Activated CD4-positive, alpha-beta T cell treated with anti-CD3 and anti-CD28 coated beads for 36 hours (primary cell): Measurements from ENCODE around the gene KCTD10. TPM values are rescaled to one million over a fixed set of nuclear protein-coding genes. Genes with fewer than 3 reads are reported as not detected.
"Not testable (repeated sequence)": the region's sequence is repeated elsewhere in the genome, so short reads cannot be mapped to it uniquely, and the experiment has no call there.

Experiments used
- ATAC-seq: fragments of 200-7000 bp; cut with Tn5 transposase; one replicate; pipeline ENCODE4 v1.10.0; 2021; ENCODE audit warnings: mild to moderate bottlenecking, moderate library complexity
- CTCF ChIA-PET: fragments of 350-600 bp; sonication (Branson Sonifier 250); formaldehyde crosslinking; loops from one replicate; lab custom pipeline; 2021; ENCODE audit warnings: antibody characterized with exemption; lab: Charles Lee
- POLR2A ChIA-PET: fragments of 350-600 bp; sonication (Branson Sonifier 250); formaldehyde crosslinking; loops from one replicate; lab custom pipeline; 2021; ENCODE audit warnings: antibody characterized with exemption, inconsistent platforms; lab: Charles Lee
- DNase-seq: peaks from one replicate; pipeline ENCODE4 v3.0.0-alpha.2; 2020
- H3K27ac Mint-ChIP-seq: one replicate; pipeline ENCODE4 v1.8.0; 2021; ENCODE audit warnings: mixed read lengths
- H3K27me3 Mint-ChIP-seq: one replicate; pipeline ENCODE4 v1.8.0; 2021; ENCODE audit warnings: mixed read lengths
- H3K36me3 Mint-ChIP-seq: one replicate; pipeline ENCODE4 v1.8.0; 2021; ENCODE audit warnings: low read depth, mixed read lengths
- H3K4me1 Mint-ChIP-seq: one replicate; pipeline ENCODE4 v1.8.0; 2021; ENCODE audit warnings: mixed read lengths
- H3K4me3 Mint-ChIP-seq: one replicate; pipeline ENCODE4 v1.8.0; 2021; ENCODE audit warnings: mild to moderate bottlenecking, moderate library complexity, mixed read lengths
- H3K9me3 Mint-ChIP-seq: one replicate; pipeline ENCODE4 v1.8.0; 2021; ENCODE audit warnings: low read depth, mixed read lengths
- intact Hi-C, 2 experiments: fragments of 100-400 bp; cut with DNase I in 1 of 2; cut with micrococcal nuclease in 1 of 2; formaldehyde crosslinking; loops; one replicate each; pipeline versions ENCODE4 v1.14.2 to v1.15.1; 2022 to 2024; cut with DNase I, micrococcal nuclease
- total RNA-seq, 2 experiments: library from RNA; stranded (reverse); gene quantifications; one replicate each; pipeline ENCODE4 v1.2.3, GENCODE V29; 2021

Gene KCTD10
- total RNA-seq, 2 experiments from 2014 or later = 42.0 to 46.3 TPM

DNA sequence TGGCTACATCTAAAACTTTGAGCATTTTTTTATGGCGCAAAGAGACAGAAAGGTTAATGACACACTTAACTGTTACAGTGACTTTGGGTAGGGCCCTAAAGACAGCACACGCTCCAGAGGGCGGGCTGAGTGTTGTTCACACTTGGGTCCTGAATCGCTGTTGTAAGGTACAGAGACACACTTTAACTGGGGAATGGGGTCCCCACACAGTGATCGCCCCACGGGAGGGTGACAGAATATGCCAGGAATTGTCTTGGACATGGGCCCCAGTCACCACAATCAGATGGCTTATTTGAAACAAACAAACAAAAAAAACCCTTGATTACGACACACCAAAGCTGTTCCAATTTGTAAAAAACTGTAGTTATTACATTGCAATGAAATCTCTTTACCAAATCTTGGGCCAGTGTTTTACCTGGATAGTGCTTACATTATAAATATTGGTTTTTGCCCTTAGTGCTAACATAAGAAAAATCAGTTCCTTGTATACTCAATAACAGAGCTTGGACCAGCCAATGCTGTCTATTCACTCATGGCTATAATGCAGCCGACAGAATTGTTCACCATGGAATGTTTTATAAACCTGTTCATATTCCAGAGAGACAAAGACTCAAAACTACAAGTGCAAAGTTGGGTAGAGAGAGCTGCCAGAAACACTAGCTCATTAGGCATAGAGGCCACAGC lies 28.3 kb downstream of the KCTD10 start:
- H3K36me3 Mint-ChIP-seq = peaks cover 18% of the 10 kb centered on the region
- no peaks in the 10 kb centered on the region for H3K4me1 Mint-ChIP-seq
- no peak for ATAC-seq
- ChIA-PET CTCF (interaction anchor here (0.6 to 1.2 kb wide), 3 partner anchors 14 to 870 kb away, joined by 3 read pairs; no protein-coding TSS in a partner anchor), POLR2A (no interaction called here)
- intact Hi-C loops = no loop called here
- H3K4me3 Mint-ChIP-seq = no peak overlapping the region
- H3K27ac Mint-ChIP-seq = no peak overlapping the region
- no peaks in the 10 kb centered on the region for H3K9me3 Mint-ChIP-seq
- H3K27me3 Mint-ChIP-seq = no peaks in the 10 kb centered on the region
- DNase-seq = no peak

DNA sequence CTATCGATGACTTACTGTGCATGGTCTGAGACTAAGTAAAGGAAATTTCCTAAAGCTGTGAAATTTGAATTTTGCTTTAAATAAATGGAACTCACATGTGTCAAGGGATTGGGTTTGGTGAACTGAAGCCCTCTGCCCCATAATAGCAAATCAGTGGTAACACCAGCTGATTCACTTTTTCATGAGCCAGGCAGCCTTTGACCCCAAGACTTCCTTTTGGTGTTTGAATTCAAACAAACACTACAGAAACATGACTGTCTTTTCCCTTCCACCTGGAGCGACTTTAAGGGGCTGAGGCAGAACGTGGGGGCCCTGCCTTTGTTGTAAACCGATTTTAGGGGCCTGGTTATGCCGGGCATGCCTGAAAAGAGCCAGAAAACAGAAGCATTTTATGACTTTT lies 28.8 kb downstream of the KCTD10 start:
- intact Hi-C loops = no loop called here
- ATAC-seq = no peak
- H3K27me3 Mint-ChIP-seq = no peaks in the 10 kb centered on the region
- H3K27ac Mint-ChIP-seq = no peak overlapping the region
- CTCF ChIA-PET = interaction anchor here (0.8 to 1.2 kb wide), 2 partner anchors 15 kb away, joined by 3 to 6 read pairs; no protein-coding TSS in a partner anchor
- no peaks in the 10 kb centered on the region for H3K9me3 Mint-ChIP-seq
- no peak overlapping the region for H3K4me3 Mint-ChIP-seq
- POLR2A ChIA-PET = no interaction called here
- H3K4me1 Mint-ChIP-seq = no peaks in the 10 kb centered on the region
- peaks cover 13% of the 10 kb centered on the region for H3K36me3 Mint-ChIP-seq
- DNase-seq = no peak

DNA sequence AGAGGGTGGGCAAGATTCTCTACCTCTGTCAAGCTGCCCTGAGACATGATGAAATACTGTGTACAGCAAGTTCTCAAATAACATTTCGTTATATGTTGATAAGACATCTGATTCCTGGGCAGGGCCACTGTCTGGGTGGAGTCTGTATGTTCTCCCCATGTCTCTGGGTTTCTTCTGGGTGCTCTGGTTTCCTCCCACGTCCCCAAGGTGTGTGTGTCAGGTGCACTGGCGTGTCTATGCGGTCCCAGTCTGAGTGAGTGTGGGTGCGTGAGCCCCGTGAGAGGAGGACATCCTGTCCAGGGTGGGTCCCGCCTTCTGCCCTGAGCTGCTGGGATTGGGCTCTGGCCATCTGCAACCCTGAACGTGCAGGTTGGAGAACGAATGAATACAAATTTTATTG lies 29.6 kb downstream of the KCTD10 start:
- DNase-seq (no peak), ATAC-seq (no peak)
- Mint-ChIP-seq H3K9me3 (no peaks in the 10 kb centered on the region), H3K27me3 (no peaks in the 10 kb centered on the region), H3K4me1 (no peaks in the 10 kb centered on the region), H3K27ac (no peak overlapping the region), H3K4me3 (no peak overlapping the region), H3K36me3 (peaks cover 13% of the 10 kb centered on the region)
- CTCF ChIA-PET = interaction anchor here (1.2 kb wide), 1 partner anchor 15 kb away, joined by 6 read pairs; no protein-coding TSS in a partner anchor
- intact Hi-C loops = no loop called here
- POLR2A ChIA-PET = no interaction called here

GRCh38 chr12:109446869-109447268 lies 30.2 kb downstream of the KCTD10 start:
- no peak for ATAC-seq
- no peaks in the 10 kb centered on the region for H3K4me1 Mint-ChIP-seq
- H3K9me3 Mint-ChIP-seq = no peaks in the 10 kb centered on the region
- ChIA-PET CTCF (no interaction called here), POLR2A (no interaction called here)
- no peak overlapping the region for H3K27ac Mint-ChIP-seq
- no peaks in the 10 kb centered on the region for H3K27me3 Mint-ChIP-seq
- no peak for DNase-seq
- H3K36me3 Mint-ChIP-seq = peaks cover 13% of the 10 kb centered on the region
- intact Hi-C loops = no loop called here
- no peak overlapping the region for H3K4me3 Mint-ChIP-seq

GRCh38 chr12:109445191-109445609 lies 31.9 kb downstream of the KCTD10 start:
- peaks cover 6% of the 10 kb centered on the region for H3K36me3 Mint-ChIP-seq
- CTCF ChIA-PET = interaction anchor here (1.0 to 2.3 kb wide), 2 partner anchors 12 to 28 kb away, joined by 3 to 7 read pairs; no protein-coding TSS in a partner anchor
- ATAC-seq = no peak

DNA sequence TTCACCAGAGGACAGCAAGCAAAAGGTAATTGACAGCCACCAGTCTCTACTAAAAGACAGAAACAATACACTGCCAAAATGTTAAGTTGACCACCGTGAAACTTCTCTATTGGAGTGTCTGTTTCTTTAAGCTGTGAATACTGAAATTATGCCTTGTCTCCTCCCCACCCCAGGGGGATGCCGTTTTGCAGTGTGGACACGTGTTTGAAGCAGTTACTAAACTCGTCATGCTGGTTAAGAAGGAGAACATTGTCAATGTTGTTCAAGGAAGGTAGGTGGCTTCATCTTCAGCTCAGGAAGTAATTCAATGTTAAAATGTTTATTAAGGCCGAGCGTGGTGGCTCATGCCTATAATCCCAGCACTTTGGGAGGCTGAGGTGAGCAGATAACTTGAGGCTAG lies 32.8 kb downstream of the KCTD10 start:
- CTCF ChIA-PET = interaction anchor here (1.6 to 2.3 kb wide), 2 partner anchors 11 to 16 kb away, joined by 7 to 9 read pairs; no protein-coding TSS in a partner anchor
- H3K27ac Mint-ChIP-seq = no peak overlapping the region

More at GRCh38 chr12:109445191-109445609, 31.9 kb downstream of the KCTD10 start:
- Mint-ChIP-seq H3K27me3 (no peaks in the 10 kb centered on the region), H3K4me1 (no peaks in the 10 kb centered on the region), H3K27ac (no peak overlapping the region), H3K4me3 (no peak overlapping the region), H3K9me3 (no peaks in the 10 kb centered on the region)
- intact Hi-C loops = no loop called here
- POLR2A ChIA-PET = no interaction called here
- no peak for DNase-seq

DNA sequence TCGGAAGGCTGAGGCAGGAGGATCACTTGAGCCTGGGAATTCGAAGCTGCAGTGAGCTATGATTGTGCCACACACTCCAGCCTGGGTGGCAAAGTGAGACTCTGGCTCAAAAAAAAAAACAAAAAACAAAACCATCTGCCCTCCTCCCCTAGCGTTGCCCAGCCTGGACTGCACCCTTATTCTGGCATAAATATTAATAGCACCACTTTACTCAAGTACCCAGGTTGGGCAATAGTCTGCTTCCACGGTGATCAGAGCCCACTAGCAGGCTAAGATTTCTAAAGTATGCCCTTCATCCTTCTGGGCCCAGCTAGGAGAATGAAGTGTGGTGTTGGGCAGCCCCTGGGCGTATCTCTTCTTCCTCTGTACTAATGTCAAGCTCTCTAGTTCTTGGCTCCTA lies 33.3 kb downstream of the KCTD10 start:
- H3K9me3 Mint-ChIP-seq = no peaks in the 10 kb centered on the region
- DNase-seq = no peak
- intact Hi-C loops = no loop called here
- CTCF ChIA-PET = interaction anchor here (1.6 to 2.3 kb wide), 3 partner anchors 11 to 16 kb away, joined by 6 to 9 read pairs (median 7); no protein-coding TSS in a partner anchor
- ATAC-seq = no peak
- H3K27ac Mint-ChIP-seq = no peak overlapping the region
- H3K27me3 Mint-ChIP-seq = no peaks in the 10 kb centered on the region
- no peak overlapping the region for H3K4me3 Mint-ChIP-seq
- POLR2A ChIA-PET = interaction anchor here (0.5 kb wide), 1 partner anchor 739 kb away, joined by 6 read pairs; no protein-coding TSS in a partner anchor
- H3K36me3 Mint-ChIP-seq = peaks cover 1% of the 10 kb centered on the region
- no peaks in the 10 kb centered on the region for H3K4me1 Mint-ChIP-seq

More for the DNA sequence above, 32.8 kb downstream of the KCTD10 start:
- DNase-seq (no peak), ATAC-seq (no peak)
- Mint-ChIP-seq H3K27me3 (no peaks in the 10 kb centered on the region), H3K36me3 (peaks cover 3% of the 10 kb centered on the region), H3K4me1 (no peaks in the 10 kb centered on the region), H3K4me3 (no peak overlapping the region), H3K9me3 (no peaks in the 10 kb centered on the region)
- intact Hi-C loops = no loop called here
- POLR2A ChIA-PET = interaction anchor here (0.5 kb wide), 1 partner anchor 740 kb away, joined by 6 read pairs; no protein-coding TSS in a partner anchor

GRCh38 chr12:109440851-109441490 lies 36.1 kb downstream of the KCTD10 start:
- Mint-ChIP-seq H3K36me3 (no peaks in the 10 kb centered on the region), H3K4me1 (no peaks in the 10 kb centered on the region), H3K27me3 (no peaks in the 10 kb centered on the region), H3K9me3 (no peaks in the 10 kb centered on the region), H3K4me3 (no peak overlapping the region), H3K27ac (no peak overlapping the region)
- POLR2A ChIA-PET = no interaction called here
- intact Hi-C loops = no loop called here
- ATAC-seq (no peak), DNase-seq (no peak)
- CTCF ChIA-PET = interaction anchor here (0.5 kb wide), 1 partner anchor 13 kb away, joined by 3 read pairs; no protein-coding TSS in a partner anchor

DNA sequence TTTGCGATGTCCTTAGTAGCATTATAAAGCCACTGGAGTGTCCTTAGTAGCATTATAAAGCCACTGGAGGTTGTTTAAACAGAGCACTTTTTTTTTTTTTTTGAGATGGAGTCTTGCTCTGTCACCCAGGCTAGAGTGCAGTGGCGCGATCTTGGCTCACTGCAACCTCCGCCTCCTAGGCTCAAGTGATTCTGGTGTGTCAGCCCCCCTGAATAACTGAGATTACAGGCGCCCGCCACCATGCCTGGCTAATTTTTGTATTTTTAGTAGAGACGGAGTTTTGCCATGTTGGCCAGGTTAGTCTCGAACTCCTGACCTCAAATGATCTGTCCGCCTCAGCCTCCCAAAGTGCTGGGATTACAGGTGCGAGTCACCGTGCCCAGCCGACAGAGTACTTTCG lies 37.1 kb downstream of the KCTD10 start:
- H3K9me3 Mint-ChIP-seq, ATAC-seq, H3K4me1 Mint-ChIP-seq, intact Hi-C loops, DNase-seq, H3K4me3 Mint-ChIP-seq, POLR2A ChIA-PET, H3K36me3 Mint-ChIP-seq, H3K27ac Mint-ChIP-seq, H3K27me3 Mint-ChIP-seq: not testable (repeated sequence)
- CTCF ChIA-PET = interaction anchor here (0.5 to 1.4 kb wide), 3 partner anchors 10 to 12 kb away, joined by 3 to 5 read pairs (median 4); no protein-coding TSS in a partner anchor

- Mint-ChIP-seq H3K9me3 (no peaks in the 10 kb centered on the region), H3K27ac (no peak overlapping the region), H3K4me1 (no peaks in the 10 kb centered on the region), H3K27me3 (no peaks in the 10 kb centered on the region), H3K36me3 (no peaks in the 10 kb centered on the region), H3K4me3 (no peak overlapping the region)
- ChIA-PET POLR2A (no interaction called here), CTCF (interaction anchor here (1.3 to 1.4 kb wide), 2 partner anchors 9 to 11 kb away, joined by 4 to 5 read pairs; no protein-coding TSS in a partner anchor)
- no peak for DNase-seq
- no peak for ATAC-seq
- intact Hi-C loops = no loop called here
Observed at GRCh38 chr12:109439181-109439580, 37.9 kb downstream of the KCTD10 start.

DNA sequence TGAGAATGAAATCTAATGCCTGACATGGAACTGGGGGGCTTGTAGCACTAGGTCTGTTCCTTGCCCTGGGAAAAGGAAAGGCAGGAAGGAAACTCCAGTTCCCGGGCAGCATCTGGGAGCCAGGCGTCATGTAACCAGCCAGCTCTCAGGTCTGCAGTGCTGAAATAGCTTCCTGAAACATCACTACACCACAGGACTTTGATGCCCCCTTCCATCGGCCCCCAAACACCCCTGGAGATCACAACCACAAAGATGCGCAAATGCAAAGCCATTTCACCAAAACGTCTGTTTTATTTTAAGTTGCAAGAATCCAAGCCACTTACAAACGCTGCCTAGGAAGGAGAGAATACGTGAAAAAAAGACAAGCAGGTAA lies 40.9 kb downstream of the KCTD10 start:
- Mint-ChIP-seq H3K4me3 (no peak overlapping the region), H3K36me3 (no peaks in the 10 kb centered on the region), H3K27ac (no peak overlapping the region), H3K9me3 (no peaks in the 10 kb centered on the region), H3K27me3 (no peaks in the 10 kb centered on the region), H3K4me1 (peaks cover 5% of the 10 kb centered on the region)
- ChIA-PET CTCF (interaction anchor here (0.7 to 2.5 kb wide), 2 partner anchors 9 to 340 kb away, joined by 3 to 11 read pairs; no protein-coding TSS in a partner anchor), POLR2A (no interaction called here)
- intact Hi-C loops = no loop called here
- ATAC-seq (no peak), DNase-seq (no peak)
